Gastrocnemius medialis (tissue), 4 donors: ENCODE data around the gene TSSC4. TPM values are rescaled to one million over a fixed set of nuclear protein-coding genes. Genes with fewer than 3 reads are reported as not detected.
A peak's percentile ranks its signal among the peaks of the same experiment; 100 is the strongest.

Source experiments
- ATAC-seq, 2 donors: fragments of 150-250 bp; one replicate each; pipeline ENCODE4 v1.9.1; 2016
- DNase-seq, 2 donors: peaks; one replicate each; pipeline ENCODE4 v3.0.0-alpha.2; 2019
- H3K27ac ChIP-seq, 4 donors: fragments of 200-600 bp; sonication (generic); 1 replicate in 1 of 4; 2 replicates in 3 of 4; pipeline ENCODE4 v1.5.1; 2016 to 2018; ENCODE audit warnings: mild to moderate bottlenecking in 2 of 4, moderate library complexity in 1 of 4
- H3K27me3 ChIP-seq, 3 donors: fragments of 200-600 bp; sonication (generic) in 2 of 3; 1 replicate in 1 of 3; 2 replicates in 2 of 3; pipeline versions ENCODE4 v1.5.1 to v1.6.0; 2016 to 2019; ENCODE audit warnings: mild to moderate bottlenecking in 1 of 3, moderate library complexity in 1 of 3
- H3K36me3 ChIP-seq, 2 donors: fragments of 200-600 bp; sonication (generic) in 1 of 2; one replicate each; pipeline ENCODE4 v1.5.1; 2017 to 2018
- H3K4me1 ChIP-seq, 2 donors: fragments of 200-600 bp; sonication (generic) in 1 of 2; one replicate each; pipeline ENCODE4 v1.5.1; 2016 to 2017; ENCODE audit warnings: mild to moderate bottlenecking in 2 of 2
- H3K4me3 ChIP-seq, 4 donors: fragments of 200-600 bp; sonication (generic) in 3 of 4; 1 replicate in 1 of 4; 2 replicates in 3 of 4; pipeline ENCODE4 v1.5.1; 2016 to 2019; ENCODE audit warnings: mild to moderate bottlenecking in 2 of 4
- H3K9me3 ChIP-seq, 3 donors: fragments of 200-600 bp; sonication (generic) in 2 of 3; 1 replicate in 1 of 3; 2 replicates in 2 of 3; pipeline ENCODE4 v1.5.1; 2016 to 2019
- CTCF ChIP-seq, 5 experiments: fragments of 450-650 bp in 3 of 5; fragments of 200-600 bp in 2 of 5; sonication (generic) in 2 of 5; IDR thresholded peaks in 4 of 5; conservative IDR thresholded peaks in 1 of 5; 1 replicate in 4 of 5; 2 replicates in 1 of 5; pipeline ENCODE4 v1.5.1; 2016 to 2019; ENCODE audit warnings: antibody characterized with exemption in 5 of 5, mild to moderate bottlenecking in 3 of 5, moderate library complexity in 3 of 5
- POLR2A ChIP-seq, 2 donors: fragments of 450-650 bp; IDR thresholded peaks; one replicate each; pipeline ENCODE4 v1.6.1; 2017; ENCODE audit warnings: antibody characterized with exemption in 2 of 2, mild to moderate bottlenecking in 2 of 2, moderate library complexity in 2 of 2
- in situ Hi-C, 4 donors: fragments of 200-750 bp; cut with MboI; loops; one replicate each; pipeline versions ENCODE4 v1.15.0 to v1.8.0; 2017; ENCODE audit warnings: low sequenced_read_pairs in 4 of 4
- intact Hi-C: fragments of 100-400 bp; cut with DNase I; formaldehyde crosslinking; loops from one replicate; pipeline ENCODE4 v1.15.1; 2023; ENCODE audit warnings: low total_unique reads
- total RNA-seq, 4 donors: library from RNA; depleted of rRNA; stranded (reverse); fragments of >200 nt; gene quantifications; one replicate each; pipeline versions ENCODE4 v1.1.0 to v1.2.3, GENCODE V29; 2016

The TSSC4 gene
- total RNA-seq, 4 donors from 2014 or later = 53.4 to 92.5 (median 76.8) TPM

GRCh38 chr11:2388431-2389376, 11.8 kb upstream of the TSSC4 start:
- peak overlapping the region; percentile 82 to 89 (median 86) for H3K27ac ChIP-seq
- TF ChIP-seq CTCF (IDR thresholded peaks at IDR 0.05 in 4 of 5, conservative IDR thresholded peaks at IDR 0.05 in 1 of 5) (no peak), POLR2A (IDR thresholded peaks at IDR 0.05) (no peak)
- no peaks in the 10 kb centered on the region for H3K36me3 ChIP-seq

GRCh38 chr11:2389377-2390026, 11.0 kb upstream of the TSSC4 start:
- DNase-seq = no peak
- no peak for TF ChIP-seq CTCF (IDR thresholded peaks at IDR 0.05 in 4 of 5, conservative IDR thresholded peaks at IDR 0.05 in 1 of 5)
- TF ChIP-seq POLR2A (IDR thresholded peaks at IDR 0.05) = no peak
- H3K27me3 ChIP-seq = no peaks in the 10 kb centered on the region
- peak in 1 of 2 donors; percentile 3 for ATAC-seq
- no peak overlapping the region for H3K4me3 ChIP-seq
- intact Hi-C loops (loop anchor here (1.0 to 10.0 kb wide), 3 partner anchors 10 to 653 kb away; partner anchors contain the start of gene CTSD), in situ Hi-C loops (no loop called here)
- H3K27ac ChIP-seq = peak overlapping the region; percentile 82 to 89 (median 86)
- no peaks in the 10 kb centered on the region for H3K36me3 ChIP-seq
- H3K4me1 ChIP-seq = peaks cover 55 to 63% of the 10 kb centered on the region in 2 donors
- H3K9me3 ChIP-seq = no peaks in the 10 kb centered on the region

More at GRCh38 chr11:2388431-2389376, 11.8 kb upstream of the TSSC4 start:
- Histone ChIP-seq H3K4me1 (peaks cover 58 to 68% of the 10 kb centered on the region in 2 donors), H3K4me3 (no peak overlapping the region), H3K9me3 (no peaks in the 10 kb centered on the region), H3K27me3 (no peaks in the 10 kb centered on the region)
- DNase-seq (no peak), ATAC-seq (no peak)
- in situ Hi-C loops = no loop called here
- intact Hi-C loops = loop anchor here (10.0 kb wide), 1 partner anchor 624 kb away; the partner anchor contains the start of gene CTSD

- Histone ChIP-seq H3K4me3 (no peak overlapping the region), H3K27me3 (no peaks in the 10 kb centered on the region), H3K27ac (peak overlapping the region; percentile 82 to 89 (median 86)), H3K36me3 (no peaks in the 10 kb centered on the region), H3K9me3 (no peaks in the 10 kb centered on the region), H3K4me1 (peaks cover 55 to 56% of the 10 kb centered on the region in 2 donors)
- TF ChIP-seq CTCF (IDR thresholded peaks at IDR 0.05 in 4 of 5, conservative IDR thresholded peaks at IDR 0.05 in 1 of 5) (no peak), POLR2A (IDR thresholded peaks at IDR 0.05) (no peak)
- in situ Hi-C loops = no loop called here
- ATAC-seq (peak; percentile 78 to 88), DNase-seq (peak; percentile 80 to 93)
- intact Hi-C loops = loop anchor here (1.0 to 5.0 kb wide), 2 partner anchors 9 to 652 kb away; no protein-coding TSS in a partner anchor
These were observed 10.3 kb upstream of the TSSC4 start for GRCh38 chr11:2390091-2390724.

- H3K27ac ChIP-seq = peak overlapping the region; percentile 82 to 89 (median 86)
- TF ChIP-seq POLR2A (IDR thresholded peaks at IDR 0.05) (no peak), CTCF (IDR thresholded peaks at IDR 0.05 in 4 of 5, conservative IDR thresholded peaks at IDR 0.05 in 1 of 5) (no peak)
- intact Hi-C loops = loop anchor here (1.0 to 5.0 kb wide), 2 partner anchors 9 to 652 kb away; no protein-coding TSS in a partner anchor
- H3K4me1 ChIP-seq = peaks cover 53 to 56% of the 10 kb centered on the region in 2 donors
- ATAC-seq = peak in 1 of 2 donors; percentile 5
- in situ Hi-C loops = no loop called here
- peak; percentile 27 to 65 for DNase-seq
- H3K4me3 ChIP-seq = no peak overlapping the region
- H3K36me3 ChIP-seq = peaks cover 0 to 4% of the 10 kb centered on the region in 2 donors
- H3K27me3 ChIP-seq = no peaks in the 10 kb centered on the region
- H3K9me3 ChIP-seq = no peaks in the 10 kb centered on the region
These were observed 9.8 kb upstream of the TSSC4 start for GRCh38 chr11:2390725-2391151.
